Measurements from ENCODE around the gene LPAR5. TPM values are rescaled to one million over a fixed set of nuclear protein-coding genes. Genes with fewer than 3 reads are reported as not detected.

The LPAR5 gene
- total RNA-seq, 1 experiment from 2014 or later = 0.22 TPM

- no peak overlapping the region for H3K4ac ChIP-seq (ENCODE audit: low read depth, low read length)
- H2BK12ac ChIP-seq (ENCODE audit: insufficient read length, low read depth, low read length) = no peak overlapping the region
- Mint-ChIP-seq H3K27ac (no peak overlapping the region), H3K4me1 (peaks cover 16 to 23% of the 10 kb centered on the region in 2 experiments), H3K27me3 (ENCODE audit: low read depth) (peaks cover 41% of the 10 kb centered on the region), H3K4me3 (no peak overlapping the region), H3K36me3 (ENCODE audit: insufficient read depth in 1 of 3, low read depth in 3 of 3) (no peaks in the 10 kb centered on the region), H3K9me3 (no peaks in the 10 kb centered on the region)
- H2BK5ac ChIP-seq (ENCODE audit: insufficient read length, low read length) = no peak overlapping the region
- H3K4me2 ChIP-seq (ENCODE audit: insufficient read depth, insufficient read length, low read length) = no peak overlapping the region
- no peak overlapping the region for H2AFZ ChIP-seq (ENCODE audit: low read length)
- no peak overlapping the region for H4K5ac ChIP-seq (ENCODE audit: insufficient read length, low read depth, low read length)
- H3K27me3 ChIP-seq (ENCODE audit: insufficient read depth, low read length) = no peaks in the 10 kb centered on the region
- no peaks in the 10 kb centered on the region for H3K79me2 ChIP-seq (ENCODE audit: insufficient read depth, low read length)
- H3K23ac ChIP-seq (ENCODE audit: insufficient read length, low read depth, low read length) = no peak overlapping the region
- no peak overlapping the region for H2BK120ac ChIP-seq (ENCODE audit: low read depth, low read length, poor library complexity, severe bottlenecking)
- H3K79me1 ChIP-seq (ENCODE audit: insufficient read depth, low read depth, low read length, poor library complexity, severe bottlenecking) = no peaks in the 10 kb centered on the region
- no peak overlapping the region for H3K56ac ChIP-seq (ENCODE audit: insufficient read length, low read depth, low read length)
- no peak for DNase-seq
- WGBS (ENCODE audit: extremely low coverage, insufficient read length, low lambda C conversion rate) = no CpG with 5 or more reads among the region's 4 CpGs
- no peak overlapping the region for H3T11ph ChIP-seq (ENCODE audit: low read length)
- no peak overlapping the region for H4K91ac ChIP-seq (ENCODE audit: insufficient read length, low read depth, low read length)
- no peak overlapping the region for H3K27ac ChIP-seq (ENCODE audit: insufficient read length, low read depth, low read length)
- H3K18ac ChIP-seq (ENCODE audit: insufficient read length, low read depth, low read length) = no peak overlapping the region
- H2BK15ac ChIP-seq (ENCODE audit: low read depth, low read length) = no peak overlapping the region
- no peak for TF ChIP-seq CTCF (conservative IDR thresholded peaks at IDR 0.05)
- no peak overlapping the region for H3K9ac ChIP-seq (ENCODE audit: extremely low read depth, insufficient read length, low read length)
- no peak overlapping the region for H2AK5ac ChIP-seq (ENCODE audit: insufficient read length, low read length)
- H2BK20ac ChIP-seq (ENCODE audit: low read depth, low read length, poor library complexity, severe bottlenecking) = no peak overlapping the region
- no peaks in the 10 kb centered on the region for H3K9me3 ChIP-seq (ENCODE audit: control insufficient read depth, low read depth, low read length)
- no peak overlapping the region for H3K14ac ChIP-seq (ENCODE audit: insufficient read depth, low read length)
- H4K8ac ChIP-seq (replicated peaks; ENCODE audit: insufficient read length, low read depth, low read length) = no peak overlapping the region
- H3K23me2 ChIP-seq (ENCODE audit: insufficient read length, low read depth, low read length, poor library complexity, severe bottlenecking) = no peaks in the 10 kb centered on the region
- no peaks in the 10 kb centered on the region for H4K20me1 ChIP-seq (ENCODE audit: control insufficient read depth, insufficient read depth, insufficient read length)
- no peaks in the 10 kb centered on the region; the same call in 1 of the 2 replicates for H3K4me1 ChIP-seq (ENCODE audit: insufficient read depth, low read length)
Observed at GRCh38 chr12:6640497-6640896, 4.7 kb upstream of the LPAR5 start.

Data from H9 (cell line).